Measurements from ENCODE around the gene DEPDC5. TPM values are rescaled to one million over a fixed set of nuclear protein-coding genes. Genes with fewer than 3 reads are reported as not detected.

Gene DEPDC5
- total and polyA plus RNA-seq, 2 of the 8 experiments (the other 6 are each of a cell fraction or from before 2014, with no cell fraction given): 18.3 to 26.5 TPM

DNA sequence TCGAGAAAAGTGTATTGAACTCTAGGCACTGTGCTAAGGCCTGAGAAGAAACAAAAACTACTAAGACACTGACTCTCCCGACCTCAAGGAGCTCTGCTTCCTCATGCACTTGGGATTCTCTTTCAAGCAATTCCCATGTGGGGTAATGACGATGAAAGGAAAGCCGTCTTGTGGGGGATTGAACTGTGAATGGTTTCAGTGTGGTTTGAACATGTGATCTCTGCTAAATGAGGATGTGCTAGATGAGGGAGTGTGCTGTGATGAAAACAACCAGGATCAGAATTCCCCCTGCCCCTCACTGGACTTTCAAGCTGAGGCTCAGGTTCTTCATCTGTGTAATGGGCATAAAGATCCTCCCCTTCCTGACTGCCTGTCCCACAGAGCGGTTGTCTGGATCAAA is 74.9 kb downstream of the DEPDC5 start:
- H3K56ac ChIP-seq (replicated peaks; ENCODE audit: insufficient read length, low read depth, low read length): no peak overlapping the region
- peaks cover 0 to 6% (median 4%) of the 10 kb centered on the region in 4 experiments; a peak in 3 of 8 replicates for H3K36me3 ChIP-seq (ENCODE audit: control insufficient read depth in 2 of 4, insufficient read depth in 4 of 4, low read length in 3 of 4)
- no peak overlapping the region for H3K18ac ChIP-seq (ENCODE audit: extremely low read depth, low read length)
- no peak overlapping the region for H3K27ac ChIP-seq (ENCODE audit: low read depth, low read length)
- H3K79me1 ChIP-seq (ENCODE audit: low read depth, low read length): no peaks in the 10 kb centered on the region
- H3K79me2 ChIP-seq (ENCODE audit: control insufficient read depth in 1 of 2, insufficient read depth in 2 of 2, low read length in 2 of 2): no peaks in the 10 kb centered on the region
- no peak overlapping the region for H2BK12ac ChIP-seq (ENCODE audit: low read depth, low read length)
- no peaks in the 10 kb centered on the region for H4K20me1 ChIP-seq (replicated peaks in 1 of 2; ENCODE audit: control insufficient read depth in 1 of 2, insufficient read depth in 2 of 2, low read length in 2 of 2)
- H2BK20ac ChIP-seq (ENCODE audit: low read length): no peak overlapping the region
- no peak overlapping the region for H2AK5ac ChIP-seq (ENCODE audit: low read depth, low read length)
- H2BK120ac ChIP-seq (replicated peaks; ENCODE audit: low read depth, low read length): no peak overlapping the region
- FAIRE-seq: no peak
- no peak overlapping the region for H3K23ac ChIP-seq (ENCODE audit: insufficient read length)
- H3K9ac ChIP-seq (replicated peaks in 1 of 4; ENCODE audit: extremely low read depth in 1 of 4, low read depth in 3 of 4, low read length in 3 of 4): no peak overlapping the region
- WGBS, 2 experiments (ENCODE audit: extremely low coverage in 1 of 2, insufficient coverage in 1 of 2, insufficient read length in 1 of 2, insufficient replicate concordance in 2 of 2, low coverage in 1 of 2, low lambda C conversion rate in 2 of 2, missing lambda C conversion rate in 1 of 2): 92% methylated on average over 5 of the region's 5 CpGs; no CpG with 5 or more reads in 1 of the 2 experiments
- ChIA-PET CTCF (ENCODE audit: partially characterized antibody) (interaction anchor here (0.7 to 2.5 kb wide), 3 partner anchors 7 to 148 kb away, joined by 3 to 5 read pairs (median 5); no protein-coding TSS in a partner anchor), POLR2A (ENCODE audit: partially characterized antibody) (interaction anchor here (1.4 kb wide), 1 partner anchor 16 kb away, joined by 3 read pairs; no protein-coding TSS in a partner anchor)
- no peak overlapping the region for H2BK15ac ChIP-seq (ENCODE audit: low read length)
- H4K91ac ChIP-seq (replicated peaks; ENCODE audit: insufficient read length, low read length): no peak overlapping the region
- H2BK5ac ChIP-seq (ENCODE audit: low read depth, low read length): no peak overlapping the region
- no peaks in the 10 kb centered on the region for H3K23me2 ChIP-seq (ENCODE audit: low read depth, low read length)
- DNase-seq (ENCODE audit: low read depth in 1 of 2, low spot score in 2 of 2): no peak
- no peak overlapping the region for H3K4me2 ChIP-seq (ENCODE audit: insufficient read depth in 1 of 2, low read depth in 2 of 2, low read length in 2 of 2)
- H3K14ac ChIP-seq (ENCODE audit: insufficient read length): no peak overlapping the region
- no peak overlapping the region for H3K4me3 ChIP-seq (ENCODE audit: extremely low read depth in 1 of 4, insufficient read depth in 2 of 4, low read depth in 3 of 4, low read length in 4 of 4)
- H2AFZ ChIP-seq (ENCODE audit: low read length): no peak overlapping the region
- no peaks in the 10 kb centered on the region for H3K4me1 ChIP-seq (replicated peaks in 1 of 4; ENCODE audit: control insufficient read depth in 3 of 4, insufficient read depth in 4 of 4, low read length in 3 of 4)
- H4K8ac ChIP-seq (ENCODE audit: extremely low read depth, insufficient read depth, low read length): no peak overlapping the region
- H3K9me3 ChIP-seq (ENCODE audit: insufficient read depth in 2 of 2, low read depth in 1 of 2, low read length in 1 of 2): no peaks in the 10 kb centered on the region
- H3K4ac ChIP-seq (replicated peaks; ENCODE audit: insufficient read length, low read depth, low read length): no peak overlapping the region
- no peaks in the 10 kb centered on the region for H3K27me3 ChIP-seq (replicated peaks in 1 of 4; ENCODE audit: control insufficient read depth in 3 of 4, extremely low read depth in 1 of 4, insufficient read depth in 3 of 4, low read length in 3 of 4)
- no peak overlapping the region for H4K5ac ChIP-seq (ENCODE audit: insufficient read length, low read depth, low read length)
- no peak for TF ChIP-seq CHD2 (IDR thresholded peaks at IDR 0.05; ENCODE audit: low read length)
- TF ChIP-seq NRF1 (IDR thresholded peaks at IDR 0.05; ENCODE audit: low read depth, low read length): no peak
- TF ChIP-seq SAP30 (IDR thresholded peaks at IDR 0.05; ENCODE audit: insufficient read depth, insufficient replicate concordance, low read length): no peak
- no peak for TF ChIP-seq TEAD4 (IDR thresholded peaks at IDR 0.05; ENCODE audit: low read depth, low read length)
- TF ChIP-seq POU5F1 (IDR thresholded peaks at IDR 0.05; ENCODE audit: low read depth, low read length): no peak
- TF ChIP-seq POLR2A (IDR thresholded peaks at IDR 0.05; ENCODE audit: control extremely low read depth in 1 of 2, low read depth in 2 of 2, low read length in 2 of 2): no peak
- no peak for TF ChIP-seq CHD1 (IDR thresholded peaks at IDR 0.05; ENCODE audit: low read depth, low read length)
- TF ChIP-seq YY1 (IDR thresholded peaks at IDR 0.05; ENCODE audit: low read depth, low read length): no peak
- TF ChIP-seq SIN3A (conservative IDR thresholded peaks at IDR 0.05 in 1 of 2, IDR thresholded peaks at IDR 0.05 in 1 of 2; ENCODE audit: low read depth in 1 of 2, low read length in 2 of 2): no peak
- no peak for TF ChIP-seq BACH1 (IDR thresholded peaks at IDR 0.05; ENCODE audit: low read length)
- TF ChIP-seq RFX5 (IDR thresholded peaks at IDR 0.05; ENCODE audit: borderline replicate concordance, low read depth, low read length): no peak
- TF ChIP-seq, protein P1, sequence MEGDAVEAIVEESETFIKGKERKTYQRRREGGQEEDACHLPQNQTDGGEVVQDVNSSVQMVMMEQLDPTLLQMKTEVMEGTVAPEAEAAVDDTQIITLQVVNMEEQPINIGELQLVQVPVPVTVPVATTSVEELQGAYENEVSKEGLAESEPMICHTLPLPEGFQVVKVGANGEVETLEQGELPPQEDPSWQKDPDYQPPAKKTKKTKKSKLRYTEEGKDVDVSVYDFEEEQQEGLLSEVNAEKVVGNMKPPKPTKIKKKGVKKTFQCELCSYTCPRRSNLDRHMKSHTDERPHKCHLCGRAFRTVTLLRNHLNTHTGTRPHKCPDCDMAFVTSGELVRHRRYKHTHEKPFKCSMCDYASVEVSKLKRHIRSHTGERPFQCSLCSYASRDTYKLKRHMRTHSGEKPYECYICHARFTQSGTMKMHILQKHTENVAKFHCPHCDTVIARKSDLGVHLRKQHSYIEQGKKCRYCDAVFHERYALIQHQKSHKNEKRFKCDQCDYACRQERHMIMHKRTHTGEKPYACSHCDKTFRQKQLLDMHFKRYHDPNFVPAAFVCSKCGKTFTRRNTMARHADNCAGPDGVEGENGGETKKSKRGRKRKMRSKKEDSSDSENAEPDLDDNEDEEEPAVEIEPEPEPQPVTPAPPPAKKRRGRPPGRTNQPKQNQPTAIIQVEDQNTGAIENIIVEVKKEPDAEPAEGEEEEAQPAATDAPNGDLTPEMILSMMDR (IDR thresholded peaks at IDR 0.05; ENCODE audit: control extremely low read depth in 1 of 3, insufficient read depth in 1 of 3, low read depth in 1 of 3, low read length in 3 of 3): no peak
